ENCODE data around the gene SEMA6B.

Gene SEMA6B

GRCh38 chr19:4592445-4592844 is 33.0 kb upstream of the SEMA6B start:
- no peak overlapping the region for H2BK5ac ChIP-seq (ENCODE audit: low read length)
- H2BK15ac ChIP-seq (replicated peaks; ENCODE audit: low read depth), result no peak overlapping the region
- no peak overlapping the region for H4K5ac ChIP-seq (ENCODE audit: low read length)
- no peaks in the 10 kb centered on the region for H3K79me1 ChIP-seq (ENCODE audit: low read length)
- H2BK120ac ChIP-seq (ENCODE audit: low read depth, low read length), result no peak overlapping the region
- no peaks in the 10 kb centered on the region for H3K27me3 ChIP-seq (ENCODE audit: insufficient read depth, low read length, poor library complexity)
- DNase-seq, result no peak
- H3K56ac ChIP-seq (ENCODE audit: low read length), result no peak overlapping the region
- no peaks in the 10 kb centered on the region for H3K4me1 ChIP-seq (ENCODE audit: control insufficient read depth, low read depth, low read length)
- no peak overlapping the region for H3K4me2 ChIP-seq (ENCODE audit: low read length)
- H3K23ac ChIP-seq (ENCODE audit: low read length), result no peak overlapping the region
- no peak overlapping the region for H4K8ac ChIP-seq (ENCODE audit: low read depth, low read length)
- no CpG with 5 or more reads among the region's 5 CpGs for WGBS (ENCODE audit: extremely low coverage, insufficient coverage, low lambda C conversion rate)
- no peak overlapping the region for H3K18ac ChIP-seq (ENCODE audit: low read length)
- no peaks in the 10 kb centered on the region for H3K36me3 ChIP-seq (ENCODE audit: control insufficient read depth, insufficient read depth, low read length)
- H3K4me3 ChIP-seq (ENCODE audit: low read length), result no peak overlapping the region
- no peak overlapping the region for H2AK5ac ChIP-seq (ENCODE audit: low read length)
- H3K27ac ChIP-seq (ENCODE audit: low read depth, low read length), result no peak overlapping the region
- no peaks in the 10 kb centered on the region for H3K79me2 ChIP-seq (ENCODE audit: control insufficient read depth, insufficient read depth, low read length)
- H3K9ac ChIP-seq (ENCODE audit: low read length), result no peak overlapping the region
- no peak overlapping the region for H3K4ac ChIP-seq (ENCODE audit: low read depth, low read length)

GRCh38 chr19:4591320-4591719 is 31.8 kb upstream of the SEMA6B start:
- H3K9ac ChIP-seq (ENCODE audit: low read length), result no peak overlapping the region
- H3K79me1 ChIP-seq (ENCODE audit: low read length), result no peaks in the 10 kb centered on the region
- H3K18ac ChIP-seq (ENCODE audit: low read length), result no peak overlapping the region
- H4K8ac ChIP-seq (ENCODE audit: low read depth, low read length), result no peak overlapping the region
- no peaks in the 10 kb centered on the region for H3K79me2 ChIP-seq (ENCODE audit: control insufficient read depth, insufficient read depth, low read length)
- no peak for DNase-seq
- no peaks in the 10 kb centered on the region for H3K36me3 ChIP-seq (ENCODE audit: control insufficient read depth, insufficient read depth, low read length)
- no peak overlapping the region for H4K5ac ChIP-seq (ENCODE audit: low read length)
- no peak overlapping the region for H2BK120ac ChIP-seq (ENCODE audit: low read depth, low read length)
- no peak overlapping the region for H3K56ac ChIP-seq (ENCODE audit: low read length)
- H3K23ac ChIP-seq (ENCODE audit: low read length), result no peak overlapping the region
- H2BK5ac ChIP-seq (ENCODE audit: low read length), result no peak overlapping the region
- no CpG with 5 or more reads among the region's 6 CpGs for WGBS (ENCODE audit: extremely low coverage, insufficient coverage, low lambda C conversion rate)
- no peak overlapping the region for H3K27ac ChIP-seq (ENCODE audit: low read depth, low read length)
- H2BK15ac ChIP-seq (replicated peaks; ENCODE audit: low read depth), result no peak overlapping the region
- H3K4me2 ChIP-seq (ENCODE audit: low read length), result no peak overlapping the region
- no peaks in the 10 kb centered on the region for H3K4me1 ChIP-seq (ENCODE audit: control insufficient read depth, low read depth, low read length)
- no peaks in the 10 kb centered on the region for H3K27me3 ChIP-seq (ENCODE audit: insufficient read depth, low read length, poor library complexity)
- H3K4ac ChIP-seq (ENCODE audit: low read depth, low read length), result no peak overlapping the region
- no peak overlapping the region for H2AK5ac ChIP-seq (ENCODE audit: low read length)
- no peak overlapping the region for H3K4me3 ChIP-seq (ENCODE audit: low read length)

GRCh38 chr19:4590559-4590958 is 31.1 kb upstream of the SEMA6B start:
- Histone ChIP-seq H3K9ac (ENCODE audit: low read length) (no peak overlapping the region), H3K79me1 (ENCODE audit: low read length) (no peaks in the 10 kb centered on the region), H2BK5ac (ENCODE audit: low read length) (no peak overlapping the region), H3K4me2 (ENCODE audit: low read length) (no peak overlapping the region), H3K4me3 (ENCODE audit: low read length) (no peak overlapping the region), H3K4me1 (ENCODE audit: control insufficient read depth, low read depth, low read length) (no peaks in the 10 kb centered on the region), H3K27me3 (ENCODE audit: insufficient read depth, low read length, poor library complexity) (no peaks in the 10 kb centered on the region), H3K4ac (ENCODE audit: low read depth, low read length) (no peak overlapping the region), H2BK120ac (ENCODE audit: low read depth, low read length) (no peak overlapping the region), H3K18ac (ENCODE audit: low read length) (no peak overlapping the region), H4K5ac (ENCODE audit: low read length) (no peak overlapping the region), H2BK15ac (replicated peaks; ENCODE audit: low read depth) (no peak overlapping the region), H4K8ac (ENCODE audit: low read depth, low read length) (no peak overlapping the region), H2AK5ac (ENCODE audit: low read length) (no peak overlapping the region), H3K56ac (ENCODE audit: low read length) (no peak overlapping the region), H3K36me3 (ENCODE audit: control insufficient read depth, insufficient read depth, low read length) (no peaks in the 10 kb centered on the region), H3K79me2 (ENCODE audit: control insufficient read depth, insufficient read depth, low read length) (no peaks in the 10 kb centered on the region), H3K23ac (ENCODE audit: low read length) (no peak overlapping the region), H3K27ac (ENCODE audit: low read depth, low read length) (no peak overlapping the region)
- no CpG with 5 or more reads among the region's 9 CpGs for WGBS (ENCODE audit: extremely low coverage, insufficient coverage, low lambda C conversion rate)
- DNase-seq, result no peak

GRCh38 chr19:4589579-4590410 is 30.3 kb upstream of the SEMA6B start:
- no peaks in the 10 kb centered on the region for H3K36me3 ChIP-seq (ENCODE audit: control insufficient read depth, insufficient read depth, low read length)
- H3K23ac ChIP-seq (ENCODE audit: low read length), result no peak overlapping the region
- no CpG with 5 or more reads among the region's 11 CpGs for WGBS (ENCODE audit: extremely low coverage, insufficient coverage, low lambda C conversion rate)
- H4K5ac ChIP-seq (ENCODE audit: low read length), result no peak overlapping the region
- no peak overlapping the region for H3K4ac ChIP-seq (ENCODE audit: low read depth, low read length)
- H3K18ac ChIP-seq (ENCODE audit: low read length), result no peak overlapping the region
- no peak overlapping the region for H2BK15ac ChIP-seq (replicated peaks; ENCODE audit: low read depth)
- no peak overlapping the region for H3K4me3 ChIP-seq (ENCODE audit: low read length)
- H3K79me2 ChIP-seq (ENCODE audit: control insufficient read depth, insufficient read depth, low read length), result no peaks in the 10 kb centered on the region
- no peak overlapping the region for H4K8ac ChIP-seq (ENCODE audit: low read depth, low read length)
- no peaks in the 10 kb centered on the region for H3K27me3 ChIP-seq (ENCODE audit: insufficient read depth, low read length, poor library complexity)
- H2AK5ac ChIP-seq (ENCODE audit: low read length), result no peak overlapping the region
- H3K4me1 ChIP-seq (ENCODE audit: control insufficient read depth, low read depth, low read length), result no peaks in the 10 kb centered on the region
- H3K4me2 ChIP-seq (ENCODE audit: low read length), result no peak overlapping the region
- H2BK120ac ChIP-seq (ENCODE audit: low read depth, low read length), result no peak overlapping the region
- H3K27ac ChIP-seq (ENCODE audit: low read depth, low read length), result no peak overlapping the region
- no peak overlapping the region for H3K9ac ChIP-seq (ENCODE audit: low read length)
- DNase-seq, result peak; percentile 37
- H2BK5ac ChIP-seq (ENCODE audit: low read length), result no peak overlapping the region
- H3K56ac ChIP-seq (ENCODE audit: low read length), result no peak overlapping the region
- H3K79me1 ChIP-seq (ENCODE audit: low read length), result no peaks in the 10 kb centered on the region

GRCh38 chr19:4588291-4588761 is 28.8 kb upstream of the SEMA6B start:
- no peak overlapping the region for H2BK120ac ChIP-seq (ENCODE audit: low read depth, low read length)
- no peaks in the 10 kb centered on the region for H3K36me3 ChIP-seq (ENCODE audit: control insufficient read depth, insufficient read depth, low read length)
- no peak overlapping the region for H4K8ac ChIP-seq (ENCODE audit: low read depth, low read length)
- H3K27ac ChIP-seq (ENCODE audit: low read depth, low read length), result no peak overlapping the region
- H2AK5ac ChIP-seq (ENCODE audit: low read length), result no peak overlapping the region
- no peak overlapping the region for H4K5ac ChIP-seq (ENCODE audit: low read length)
- H3K4ac ChIP-seq (ENCODE audit: low read depth, low read length), result no peak overlapping the region
- DNase-seq, result no peak
- no peaks in the 10 kb centered on the region for H3K27me3 ChIP-seq (ENCODE audit: insufficient read depth, low read length, poor library complexity)
- no peak overlapping the region for H2BK15ac ChIP-seq (replicated peaks; ENCODE audit: low read depth)
- H3K23ac ChIP-seq (ENCODE audit: low read length), result no peak overlapping the region
- no peaks in the 10 kb centered on the region for H3K4me1 ChIP-seq (ENCODE audit: control insufficient read depth, low read depth, low read length)
- no CpG with 5 or more reads among the region's 9 CpGs for WGBS (ENCODE audit: extremely low coverage, insufficient coverage, low lambda C conversion rate)
- no peaks in the 10 kb centered on the region for H3K79me1 ChIP-seq (ENCODE audit: low read length)
- H3K9ac ChIP-seq (ENCODE audit: low read length), result no peak overlapping the region
- no peak overlapping the region for H3K4me3 ChIP-seq (ENCODE audit: low read length)
- no peak overlapping the region for H3K56ac ChIP-seq (ENCODE audit: low read length)
- H3K79me2 ChIP-seq (ENCODE audit: control insufficient read depth, insufficient read depth, low read length), result no peaks in the 10 kb centered on the region
- no peak overlapping the region for H3K4me2 ChIP-seq (ENCODE audit: low read length)
- no peak overlapping the region for H3K18ac ChIP-seq (ENCODE audit: low read length)
- H2BK5ac ChIP-seq (ENCODE audit: low read length), result no peak overlapping the region

- no CpG with 5 or more reads among the region's 6 CpGs for WGBS (ENCODE audit: extremely low coverage, insufficient coverage, low lambda C conversion rate)
Observed at GRCh38 chr19:4587527-4587926, 28.0 kb upstream of the SEMA6B start.

More at GRCh38 chr19:4587527-4587926, 28.0 kb upstream of the SEMA6B start:
- H2BK5ac ChIP-seq (ENCODE audit: low read length), result no peak overlapping the region
- H4K5ac ChIP-seq (ENCODE audit: low read length), result no peak overlapping the region
- H3K79me1 ChIP-seq (ENCODE audit: low read length), result no peaks in the 10 kb centered on the region
- H3K18ac ChIP-seq (ENCODE audit: low read length), result no peak overlapping the region
- no peaks in the 10 kb centered on the region for H3K36me3 ChIP-seq (ENCODE audit: control insufficient read depth, insufficient read depth, low read length)
- H3K4me1 ChIP-seq (ENCODE audit: control insufficient read depth, low read depth, low read length), result no peaks in the 10 kb centered on the region
- no peak overlapping the region for H3K4me2 ChIP-seq (ENCODE audit: low read length)
- H2BK120ac ChIP-seq (ENCODE audit: low read depth, low read length), result no peak overlapping the region
- DNase-seq, result no peak
- no peak overlapping the region for H3K4me3 ChIP-seq (ENCODE audit: low read length)
- no peak overlapping the region for H3K56ac ChIP-seq (ENCODE audit: low read length)
- H3K23ac ChIP-seq (ENCODE audit: low read length), result no peak overlapping the region
- H3K27me3 ChIP-seq (ENCODE audit: insufficient read depth, low read length, poor library complexity), result no peaks in the 10 kb centered on the region
- no peaks in the 10 kb centered on the region for H3K79me2 ChIP-seq (ENCODE audit: control insufficient read depth, insufficient read depth, low read length)
- H3K9ac ChIP-seq (ENCODE audit: low read length), result no peak overlapping the region
- no peak overlapping the region for H2BK15ac ChIP-seq (replicated peaks; ENCODE audit: low read depth)
- H3K4ac ChIP-seq (ENCODE audit: low read depth, low read length), result no peak overlapping the region
- H4K8ac ChIP-seq (ENCODE audit: low read depth, low read length), result no peak overlapping the region
- no peak overlapping the region for H3K27ac ChIP-seq (ENCODE audit: low read depth, low read length)
- no peak overlapping the region for H2AK5ac ChIP-seq (ENCODE audit: low read length)

Measured in mesendoderm (in vitro differentiated cells).